CD4-positive, alpha-beta T cell treated with Interferon alpha-2 for 1 hour (primary cell): ENCODE measurements around the gene AQP6.

Source experiments
- DNase-seq, 2 donors: peaks; one replicate each; pipeline ENCODE4 v3.0.0-alpha.2; 2020 to 2022

AQP6 gene

DNA sequence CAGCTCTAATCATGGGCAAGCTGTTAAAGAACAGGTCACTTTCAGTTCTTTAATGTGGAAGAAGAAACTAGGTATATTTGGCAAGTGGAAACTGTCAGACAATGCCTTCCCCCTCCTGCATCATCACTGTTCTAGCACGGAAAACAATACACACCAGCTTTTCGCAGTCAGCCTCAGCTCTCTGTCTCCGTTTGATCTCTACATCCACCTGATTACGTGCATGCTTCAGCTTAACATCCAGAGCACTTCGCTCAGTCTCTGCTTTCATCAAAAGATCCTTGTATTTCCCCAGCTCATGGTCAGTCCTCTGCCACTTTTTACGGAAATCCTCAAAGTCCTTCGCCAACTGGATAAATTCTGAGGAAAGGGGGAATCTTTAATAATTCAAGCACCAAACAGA lies 33.5 kb downstream of the AQP6 start:
- DNase-seq = no peak

- DNase-seq = no peak
Observed at GRCh38 chr12:50006754-50007442, 34.2 kb downstream of the AQP6 start.

DNA sequence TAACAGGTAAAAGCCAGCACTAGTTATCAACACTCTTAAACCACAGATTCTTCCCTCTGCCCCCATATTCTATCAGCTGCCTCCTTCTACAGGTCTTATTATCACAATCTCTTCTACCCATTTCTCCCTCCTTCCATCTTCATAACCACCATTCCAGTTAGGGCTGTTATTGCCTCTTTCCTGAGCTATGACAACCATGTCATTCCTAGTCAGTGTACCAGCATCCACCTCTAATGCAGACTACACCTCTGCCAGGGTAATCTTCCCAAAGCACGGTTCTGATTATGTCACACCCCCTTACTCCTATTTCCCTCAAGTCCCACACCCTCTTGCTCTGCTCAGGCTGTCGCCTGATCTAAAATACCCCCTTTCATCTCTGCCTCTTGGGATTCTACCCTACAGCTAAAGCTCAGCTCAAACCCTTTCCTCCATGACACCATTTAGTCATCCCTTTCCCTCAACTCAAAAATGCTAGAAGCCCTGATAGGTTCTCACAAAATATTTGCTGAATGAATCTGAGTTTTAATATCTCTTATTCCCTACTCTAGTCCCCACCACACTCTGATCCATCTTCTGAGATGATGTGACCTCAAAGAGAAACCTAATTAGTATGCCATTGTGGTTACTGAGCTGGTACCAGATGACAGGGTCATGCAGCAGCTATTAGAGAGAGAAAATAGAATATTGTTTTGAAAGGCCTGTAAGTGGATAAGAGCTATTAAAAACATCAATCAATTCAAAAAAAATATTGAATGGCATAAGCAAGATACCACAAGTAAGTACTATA lies 40.8 kb downstream of the AQP6 start:
- DNase-seq = no peak

- DNase-seq = no peak
Observed at GRCh38 chr12:50014342-50014741, 41.6 kb downstream of the AQP6 start.

DNA sequence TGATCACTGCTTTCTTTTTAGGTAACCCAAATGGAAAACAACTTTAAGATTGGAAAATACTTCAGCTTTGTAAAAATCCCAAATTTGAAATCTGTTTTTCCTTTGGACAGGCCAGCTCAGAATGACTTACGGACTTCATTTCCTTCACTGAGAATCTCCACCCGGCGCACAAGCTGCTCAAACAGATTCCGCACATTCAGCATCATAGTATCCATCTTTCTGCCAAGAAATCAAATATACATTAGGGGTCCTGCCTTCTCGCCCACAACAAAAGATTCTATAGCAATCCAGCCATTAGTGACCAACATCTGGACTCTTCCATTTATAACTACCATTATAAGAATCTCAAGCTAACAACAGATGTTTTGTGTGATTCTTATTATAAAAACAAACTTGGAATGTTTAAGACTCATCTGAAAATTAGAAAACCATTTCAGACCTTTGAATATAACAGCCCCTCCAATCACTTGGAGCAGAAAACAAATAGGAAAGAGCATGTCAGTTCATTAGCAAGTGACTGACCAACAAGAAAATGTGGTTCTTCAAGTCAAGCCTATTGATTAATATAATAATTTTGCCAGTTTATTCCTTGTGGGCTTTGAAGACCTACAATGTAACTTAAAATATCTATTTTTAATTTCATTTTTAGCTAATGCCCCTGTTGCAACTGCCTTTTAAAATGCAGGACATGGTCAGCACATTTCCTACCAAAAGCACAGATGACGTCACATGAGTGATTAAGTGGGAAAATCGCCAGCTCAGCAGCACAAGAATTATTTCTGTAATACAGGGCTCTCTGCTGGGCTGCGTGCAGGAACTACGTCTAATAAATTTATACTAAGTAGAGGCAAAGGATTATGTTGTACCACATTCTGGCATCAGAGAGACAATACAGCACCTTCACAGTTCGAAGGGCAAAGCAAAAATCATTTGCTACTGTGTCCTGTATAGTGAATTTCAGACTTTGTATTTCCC lies 44.0 kb downstream of the AQP6 start:
- DNase-seq = peak in 1 of 2 donors; percentile 24

DNA sequence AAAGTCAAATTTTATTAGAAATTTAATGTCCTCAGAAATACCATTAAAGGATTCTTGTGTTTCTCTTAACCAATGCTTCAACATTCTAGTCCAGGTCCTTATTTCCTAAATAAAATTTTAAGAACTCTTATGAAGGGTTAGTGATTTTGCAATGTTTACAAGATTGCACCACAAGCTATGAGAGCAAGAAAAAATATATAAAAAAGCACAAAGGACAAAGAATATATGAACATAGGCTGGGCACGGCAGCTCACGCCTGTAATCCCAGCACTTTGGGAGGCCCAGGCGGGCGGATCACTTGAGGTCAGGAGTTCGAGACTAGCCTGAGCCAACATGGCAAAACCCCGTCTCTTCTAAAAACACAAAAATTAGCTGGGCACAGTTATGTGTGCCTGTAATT lies 44.9 kb downstream of the AQP6 start:
- DNase-seq = no peak

DNA sequence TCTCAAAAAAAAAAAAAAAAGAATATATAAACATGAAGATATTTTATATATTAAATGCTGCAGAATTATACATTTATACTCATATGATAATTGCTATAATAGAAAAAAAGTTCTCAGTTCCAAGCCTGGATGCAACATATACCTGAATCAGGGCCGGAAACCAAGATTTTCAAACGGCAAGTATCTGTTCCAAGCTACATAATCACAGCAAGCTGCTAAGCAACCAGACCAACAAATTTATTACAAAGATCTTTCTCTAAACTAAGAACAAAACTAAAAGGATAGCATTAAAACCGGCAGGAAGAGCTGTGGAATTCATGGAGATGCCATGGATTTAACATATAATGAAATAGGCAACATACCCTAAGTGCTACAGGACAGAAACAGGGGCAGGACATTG lies 45.4 kb downstream of the AQP6 start:
- no peak for DNase-seq

DNA sequence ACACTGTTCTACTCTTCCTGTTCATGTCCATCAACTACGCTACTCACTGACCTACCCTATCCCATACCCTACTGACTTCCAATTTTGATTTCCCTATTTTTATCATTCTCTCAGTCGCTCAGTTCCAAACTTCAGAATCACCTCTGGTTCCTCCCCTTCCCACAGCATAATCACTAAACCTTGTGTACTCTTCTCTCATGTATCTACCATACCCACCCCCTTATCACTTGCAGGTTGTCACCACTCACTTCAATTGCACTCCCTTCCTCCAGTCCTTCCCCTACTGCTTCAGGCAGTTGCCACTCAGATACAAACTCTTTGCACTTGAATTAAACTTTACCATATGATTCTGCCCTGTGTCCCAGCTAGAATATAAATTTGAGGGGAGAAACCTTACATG lies 46.2 kb downstream of the AQP6 start:
- DNase-seq = no peak

GRCh38 chr12:50019524-50019923 lies 46.8 kb downstream of the AQP6 start:
- DNase-seq = no peak

DNA sequence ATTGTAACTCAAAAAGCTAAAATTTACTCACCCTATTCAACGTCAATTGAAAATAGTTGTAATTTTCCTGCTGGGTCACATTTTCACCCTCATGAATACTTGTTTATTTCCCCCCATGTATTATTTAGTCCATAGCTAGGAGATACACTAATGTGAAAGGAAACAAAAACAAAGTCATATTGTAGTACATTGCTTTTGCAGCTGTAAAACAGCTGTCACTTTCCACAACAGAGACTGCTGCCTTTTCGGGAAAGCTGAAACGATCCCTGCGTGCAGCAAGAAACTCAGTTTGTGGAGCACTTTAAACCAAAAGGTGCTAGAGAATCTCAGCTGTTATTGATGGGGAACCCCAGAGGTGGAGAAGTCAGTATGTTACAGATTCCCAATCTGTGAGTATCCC lies 48.3 kb downstream of the AQP6 start:
- no peak for DNase-seq

- DNase-seq = no peak
Observed at GRCh38 chr12:50022903-50023302, 50.2 kb downstream of the AQP6 start.

DNA sequence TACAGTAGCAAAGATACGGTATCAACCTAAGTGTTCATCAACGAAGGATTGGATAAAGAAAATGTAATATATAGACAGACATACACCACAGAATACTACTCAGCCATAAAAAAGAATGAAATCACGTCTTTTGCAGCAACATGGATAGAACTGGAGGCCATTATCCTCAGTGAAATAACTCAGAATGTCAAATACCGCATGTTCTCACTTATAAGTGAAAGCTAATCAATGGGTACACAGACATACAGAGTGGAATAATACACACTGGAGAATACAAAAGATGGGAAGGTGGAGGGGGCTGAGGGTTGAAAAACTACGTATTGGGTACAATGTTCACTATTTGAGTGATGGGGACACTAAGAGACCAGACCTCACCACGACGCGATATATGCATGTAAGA lies 51.5 kb downstream of the AQP6 start:
- DNase-seq = no peak

DNA sequence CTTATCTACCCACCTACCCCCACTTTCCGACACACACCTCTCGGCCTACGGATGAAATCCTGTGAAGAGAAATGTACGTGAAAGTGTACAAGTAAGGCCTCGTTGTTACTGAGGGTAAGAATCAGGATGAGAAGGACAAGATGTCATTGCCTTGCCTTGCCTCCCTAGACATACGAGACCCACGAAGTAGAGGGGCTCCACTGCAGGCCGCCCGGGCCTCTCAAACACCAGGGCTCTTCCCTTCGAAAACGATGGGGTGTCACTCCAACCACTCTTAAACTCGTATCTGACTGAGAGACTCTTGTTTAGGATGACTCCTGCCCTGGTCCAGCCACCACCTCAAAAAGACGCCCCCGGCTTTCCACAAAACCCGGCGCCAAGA lies 52.0 kb downstream of the AQP6 start:
- DNase-seq = peak in 1 of 2 donors; percentile 7

- DNase-seq = peak; percentile 98 to 99
Observed at GRCh38 chr12:50025187-50026059, 52.7 kb downstream of the AQP6 start, which contains the start of gene RACGAP1. Gene RACGAP1 (minus strand): TSS chr12:50025494. CDS start chr12:50016715, 8,779 bp downstream.

DNA sequence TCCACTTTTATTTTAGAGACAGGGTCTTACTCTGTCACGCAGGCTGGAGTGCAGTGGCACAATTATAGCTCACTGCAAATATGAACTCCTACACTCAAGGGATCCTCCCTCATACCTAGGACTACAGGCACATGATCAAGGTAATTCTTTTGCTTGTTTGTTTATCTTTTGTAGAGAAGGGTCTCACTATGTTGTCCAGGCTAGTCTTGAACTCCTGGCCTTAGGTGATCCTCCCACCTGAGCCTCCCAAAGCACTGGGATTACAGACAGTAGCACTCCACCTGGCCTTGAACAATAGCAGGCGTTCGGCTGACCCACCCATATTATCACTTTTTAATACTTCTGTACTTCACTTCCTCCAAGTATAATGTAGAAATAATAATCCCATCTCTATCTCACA lies 53.9 kb downstream of the AQP6 start:
- no peak for DNase-seq
